Stimulated activated CD8-positive, alpha-beta memory T cell treated with anti-CD3 and anti-CD28 coated beads, Interleukin-4, amount 100 ng/mL, for 4 hours (primary cell): ENCODE results near the gene CACNA2D2.

Source experiments
- DNase-seq, 2 donors: peaks; one replicate each; pipeline ENCODE4 v3.0.0-alpha.2; 2020; ENCODE audit warnings: low read depth in 2 of 2, low spot score in 1 of 2

Gene CACNA2D2

DNA sequence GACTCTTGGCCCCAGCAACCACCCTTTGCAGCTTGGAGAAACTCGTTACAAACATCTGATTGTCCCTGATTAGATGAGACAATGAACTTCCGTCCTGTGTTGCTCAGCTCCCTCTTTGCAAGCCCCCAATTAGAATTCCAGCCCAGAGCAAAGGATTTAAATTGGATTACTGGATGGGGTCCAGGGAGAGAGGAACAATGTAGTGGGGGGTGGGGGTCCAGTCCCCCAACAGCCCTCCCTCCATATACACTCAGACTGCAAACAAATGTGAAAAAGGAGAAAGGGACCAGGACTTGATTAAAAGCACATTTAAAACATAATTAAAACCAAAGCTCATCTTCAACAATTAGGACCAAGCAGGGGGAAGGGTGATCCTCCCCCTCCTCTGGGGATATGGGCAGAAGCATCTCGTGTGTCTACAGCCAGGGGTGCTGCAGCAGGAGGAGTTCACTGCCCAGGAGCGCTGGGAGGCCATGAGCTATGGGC, 72.4 kb downstream of the CACNA2D2 start:
- no peak for DNase-seq

DNA sequence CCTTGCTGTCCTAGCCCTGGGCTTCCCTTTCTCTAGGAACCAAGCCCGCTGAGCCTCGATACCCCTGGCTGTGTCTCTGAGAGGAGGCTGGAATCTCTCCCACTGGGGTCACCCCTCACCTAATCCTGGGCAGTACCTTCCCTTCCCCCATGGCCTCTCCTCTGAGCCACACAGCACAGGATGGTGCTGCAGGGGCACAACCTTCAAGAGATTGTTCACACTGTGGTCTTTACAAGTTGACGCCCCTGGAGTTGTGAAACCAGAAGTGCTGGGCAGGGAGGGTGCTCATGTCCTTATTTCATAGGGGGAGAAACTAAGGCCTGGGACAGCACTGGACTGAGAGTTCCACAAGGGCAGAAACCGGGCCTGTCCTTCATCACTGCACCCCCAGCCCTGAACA, 73.2 kb downstream of the CACNA2D2 start:
- DNase-seq: peak in 1 of 2 donors; percentile 7

DNA sequence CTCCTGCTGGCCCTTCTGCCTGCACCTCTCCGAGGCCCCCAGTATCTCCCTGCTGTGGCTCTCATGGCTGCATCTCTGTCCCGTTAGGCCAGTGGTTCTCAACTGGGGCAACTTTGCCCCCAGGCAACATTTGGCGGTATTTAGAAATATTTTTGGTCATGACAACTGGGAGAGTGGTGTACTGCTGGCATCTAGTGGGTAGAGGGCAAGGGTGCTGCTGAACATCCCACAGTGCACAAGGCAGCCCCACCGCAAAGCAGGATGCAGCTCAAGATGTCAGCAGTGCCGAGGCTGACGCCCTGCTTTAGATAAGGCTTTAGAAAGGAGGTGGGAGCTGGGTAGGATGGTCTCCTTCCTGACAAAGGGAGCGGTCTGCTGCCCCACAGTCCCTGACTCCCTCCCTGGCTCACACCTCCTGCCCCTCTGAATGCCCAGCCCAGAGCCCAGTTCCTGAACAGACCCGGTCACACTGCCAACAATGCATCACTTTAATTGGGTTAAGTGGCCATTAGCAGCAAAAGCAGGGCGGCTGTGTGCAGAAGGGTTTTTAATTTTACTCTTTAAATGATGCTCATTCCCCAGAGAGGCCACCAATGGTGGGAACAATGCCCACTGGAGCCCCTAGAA, 75.3 kb downstream of the CACNA2D2 start:
- no peak for DNase-seq

DNA sequence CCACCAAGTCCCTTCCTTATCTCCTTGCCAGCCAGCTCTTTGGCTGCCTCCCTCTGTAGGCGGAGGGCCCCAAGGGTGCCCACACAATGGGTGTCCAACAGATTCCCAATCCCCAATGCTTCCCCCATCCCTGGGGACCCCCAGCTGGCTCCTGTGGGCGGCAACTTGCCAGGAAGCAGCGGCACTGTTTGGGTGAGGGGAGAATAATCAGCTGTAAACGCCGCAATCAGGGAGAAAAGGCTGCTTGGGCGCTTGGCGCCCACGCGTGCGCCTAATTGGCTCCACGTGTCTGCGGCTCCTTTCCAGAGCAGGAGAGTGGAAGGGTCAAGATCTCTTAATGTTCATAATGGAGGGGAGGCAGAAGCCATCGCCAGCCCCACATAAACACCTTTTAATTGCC, 76.2 kb downstream of the CACNA2D2 start:
- DNase-seq: no peak

DNA sequence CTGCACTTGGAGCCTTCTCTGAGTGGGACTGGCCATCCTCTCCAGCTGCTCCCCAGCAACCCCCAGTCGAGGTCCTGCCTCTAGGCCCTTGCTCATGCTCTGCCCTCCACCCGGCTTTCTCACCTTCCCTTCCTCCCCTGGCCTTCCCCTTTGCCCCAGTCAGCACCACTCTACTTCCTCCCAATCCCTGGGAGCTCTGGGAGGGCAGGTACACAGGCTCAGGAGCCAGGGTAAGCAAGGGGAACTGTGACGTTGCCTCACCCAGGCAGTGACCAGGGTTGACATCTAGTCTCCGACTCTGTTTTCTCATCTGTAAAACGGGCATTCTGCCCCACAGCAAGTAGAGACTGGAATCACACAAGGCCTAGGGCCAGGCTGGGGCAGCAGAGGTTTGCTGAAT, 77.5 kb downstream of the CACNA2D2 start:
- no peak for DNase-seq

DNA sequence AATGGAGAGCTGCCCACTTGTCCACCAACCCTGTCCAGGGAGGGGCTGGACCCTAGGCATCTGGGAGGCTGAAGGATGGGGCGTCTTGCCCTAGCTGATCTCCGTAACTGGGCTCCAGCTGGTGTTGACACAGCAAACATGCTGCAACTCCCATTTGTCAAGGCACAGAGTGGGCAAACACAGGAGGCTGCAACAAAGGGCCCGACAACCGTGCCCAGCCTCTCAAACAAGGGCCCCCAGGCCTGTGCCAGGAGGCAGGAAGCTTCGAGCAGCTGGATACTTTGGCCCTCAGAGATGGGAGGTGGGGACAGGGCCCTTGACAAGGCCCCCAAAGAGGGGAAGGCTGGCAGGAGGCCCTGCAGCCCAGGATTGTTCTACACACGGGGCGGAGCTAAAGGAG, 79.9 kb downstream of the CACNA2D2 start:
- no peak for DNase-seq

DNA sequence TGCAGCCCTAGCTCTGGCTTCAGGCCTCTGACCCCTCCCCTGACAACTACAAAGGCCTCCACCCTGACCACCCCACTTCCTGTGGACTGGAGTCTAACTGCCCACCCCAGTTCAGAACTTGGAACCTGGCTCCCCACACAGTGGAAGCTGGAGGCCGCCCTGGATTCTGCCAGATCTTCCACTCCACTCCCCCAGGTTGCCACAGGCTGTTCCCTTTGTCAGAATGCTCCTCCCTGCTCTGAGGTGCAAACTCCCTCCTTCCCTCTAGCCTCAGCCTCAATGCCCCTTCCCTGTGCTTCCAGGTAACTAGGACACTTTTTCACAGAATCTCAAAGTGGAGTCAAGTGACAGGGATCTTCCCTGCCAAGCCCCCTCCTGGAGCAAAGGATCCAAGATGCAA, 81.3 kb downstream of the CACNA2D2 start:
- DNase-seq: no peak

DNA sequence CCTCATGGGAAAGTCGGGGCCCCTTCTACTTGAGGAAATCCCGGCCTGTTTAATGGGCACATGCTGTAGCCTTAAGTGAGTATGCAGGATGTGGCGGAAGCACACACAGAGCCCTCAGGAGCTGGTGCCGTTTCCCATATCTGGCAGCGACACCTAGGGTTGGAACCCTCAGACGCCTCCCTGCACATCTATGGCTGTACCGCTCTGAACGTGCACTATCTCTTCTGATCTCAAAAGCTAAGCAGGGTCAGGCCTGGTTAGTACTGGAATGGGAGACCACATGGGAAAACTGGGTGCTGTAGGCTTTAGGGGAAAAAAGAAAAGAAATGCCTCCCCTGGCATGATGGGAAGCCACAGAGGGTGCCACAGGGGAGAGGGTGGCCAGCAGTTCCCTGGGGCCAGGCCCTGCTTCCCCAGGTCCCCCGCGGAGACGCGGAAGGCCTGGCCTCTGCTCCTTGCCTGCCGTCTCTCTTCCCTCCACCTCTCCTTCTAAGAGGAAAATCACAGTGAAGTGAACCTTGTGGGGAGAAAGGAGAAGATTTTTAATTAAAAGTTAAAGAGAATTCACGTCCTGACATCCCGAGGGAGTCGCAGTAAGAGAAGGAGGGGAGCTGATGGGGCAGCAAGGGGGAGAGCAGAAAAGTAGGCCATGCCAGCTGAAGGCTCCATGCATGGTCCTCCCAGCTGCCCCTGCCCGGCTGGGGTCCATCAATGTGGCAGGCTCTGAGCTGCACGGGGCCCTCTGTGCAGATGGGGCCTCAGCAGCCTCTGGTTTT, 83.7 kb downstream of the CACNA2D2 start:
- no peak for DNase-seq

DNA sequence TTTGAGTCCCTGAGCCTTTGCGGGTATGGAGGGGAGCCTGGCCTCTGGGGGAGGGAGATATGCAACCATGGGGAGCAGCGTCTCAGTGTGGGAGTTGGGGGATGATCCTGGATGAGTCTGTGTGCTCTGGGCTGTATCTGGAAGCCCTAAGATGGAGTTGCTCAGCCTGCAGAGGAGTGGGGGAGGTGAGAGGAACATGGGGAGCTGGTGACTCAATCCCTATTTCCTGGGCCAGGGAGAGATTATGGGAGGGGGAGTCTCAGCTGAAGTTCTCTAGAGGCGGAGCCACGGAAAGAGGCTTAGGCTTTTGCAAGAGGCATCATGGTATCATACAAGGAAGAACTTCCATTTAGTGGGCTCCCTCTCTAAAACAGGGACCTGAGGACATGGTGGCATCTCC, 84.6 kb downstream of the CACNA2D2 start:
- DNase-seq: no peak

DNA sequence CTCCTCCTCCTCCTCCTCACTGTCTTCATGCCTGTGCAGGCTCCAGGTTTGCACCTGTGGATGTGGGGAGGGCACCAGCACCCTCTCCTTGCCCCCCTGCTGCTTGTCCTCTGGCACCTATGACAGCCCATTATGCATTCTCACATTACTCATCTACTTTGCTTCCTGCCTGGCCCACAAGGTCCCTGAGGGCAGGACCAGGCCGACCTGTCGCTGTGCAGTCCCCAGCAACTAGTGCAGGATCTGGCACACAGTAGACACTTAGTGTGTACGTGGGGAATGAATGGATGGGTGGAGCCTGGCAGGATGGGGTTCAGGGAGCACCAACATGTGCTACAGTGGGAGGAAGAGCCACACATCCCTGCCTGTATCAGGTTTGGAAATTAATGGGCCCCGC, 85.8 kb downstream of the CACNA2D2 start:
- DNase-seq: no peak

DNA sequence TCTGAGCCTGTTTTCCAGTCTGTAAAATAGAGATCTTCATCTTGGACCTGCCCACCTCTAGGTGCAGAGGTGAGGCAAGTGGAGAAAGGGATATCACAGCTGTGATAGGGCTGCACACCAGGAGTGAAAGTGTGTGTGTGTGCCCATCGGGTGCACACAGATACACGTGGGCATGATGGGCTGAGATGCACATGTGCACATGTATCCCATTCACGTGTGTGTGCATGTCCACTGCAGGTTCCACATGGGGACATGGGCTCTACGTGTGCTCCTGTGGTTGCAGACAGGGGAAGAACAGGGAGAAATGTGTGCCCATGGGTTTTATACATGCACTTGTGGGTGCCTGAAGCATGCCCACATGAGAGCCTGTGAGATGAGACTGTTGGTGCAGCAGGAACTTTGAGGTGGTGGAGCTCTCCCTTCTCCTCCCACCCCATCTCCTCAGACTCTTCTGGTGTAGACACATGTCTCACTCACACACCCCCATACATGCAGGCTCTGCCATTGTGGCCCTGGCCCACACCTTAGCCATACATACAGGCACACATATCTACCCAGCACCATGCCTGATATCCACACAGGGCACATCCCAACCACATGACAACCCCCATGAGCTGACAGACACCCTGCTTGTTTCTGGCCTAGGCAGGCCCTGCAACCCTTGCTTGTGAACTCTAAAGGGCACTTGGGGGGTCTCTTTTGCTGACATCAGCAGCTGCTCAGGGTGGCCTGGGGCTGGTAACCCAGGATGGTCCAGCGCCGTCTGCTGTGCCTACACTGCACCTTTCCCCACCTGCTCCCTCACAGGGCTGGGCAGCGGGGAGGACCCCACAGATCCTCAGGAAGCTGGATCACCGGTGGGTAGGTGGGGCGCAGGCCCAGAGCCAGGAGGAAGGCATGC, 86.4 kb downstream of the CACNA2D2 start:
- no peak for DNase-seq

DNA sequence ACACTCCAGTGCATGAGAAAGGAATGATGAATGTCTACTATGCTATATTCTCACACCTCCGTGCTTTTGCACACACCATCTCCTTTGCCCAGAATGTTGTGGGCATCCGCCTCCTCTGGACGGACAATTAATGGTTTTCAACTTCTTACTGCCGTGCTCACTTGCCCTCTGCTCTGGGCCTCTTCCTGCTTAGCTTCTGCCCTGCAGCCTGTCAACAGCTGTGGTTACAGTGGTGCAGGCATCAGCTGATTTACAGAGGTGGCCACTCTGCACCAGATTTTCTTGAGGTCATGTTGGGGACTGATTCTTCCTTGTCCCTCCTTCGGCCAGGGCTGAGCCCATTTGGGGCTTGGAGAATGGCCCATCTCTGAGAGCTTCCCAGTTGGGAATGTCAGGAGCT, 87.6 kb downstream of the CACNA2D2 start:
- DNase-seq: no peak

DNA sequence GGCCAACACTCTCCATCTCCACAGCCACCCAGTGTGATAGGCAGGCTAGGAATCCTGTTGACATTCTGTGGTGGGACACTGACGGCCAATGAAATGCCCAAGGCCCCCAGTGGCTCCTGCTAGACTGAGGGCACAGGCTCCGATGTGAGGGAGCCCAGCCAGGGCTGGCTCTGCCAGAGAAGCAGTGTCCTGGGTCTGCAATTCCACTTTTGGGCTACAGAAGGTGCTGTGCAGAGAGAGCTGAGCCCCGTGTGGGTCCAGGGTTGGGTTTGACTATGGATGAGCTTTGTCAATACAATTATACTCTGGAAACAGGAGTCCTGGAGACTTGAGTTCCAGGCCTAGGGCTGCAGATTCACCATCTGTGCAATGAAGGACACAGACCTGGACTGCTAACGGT, 88.4 kb downstream of the CACNA2D2 start:
- DNase-seq: no peak

DNA sequence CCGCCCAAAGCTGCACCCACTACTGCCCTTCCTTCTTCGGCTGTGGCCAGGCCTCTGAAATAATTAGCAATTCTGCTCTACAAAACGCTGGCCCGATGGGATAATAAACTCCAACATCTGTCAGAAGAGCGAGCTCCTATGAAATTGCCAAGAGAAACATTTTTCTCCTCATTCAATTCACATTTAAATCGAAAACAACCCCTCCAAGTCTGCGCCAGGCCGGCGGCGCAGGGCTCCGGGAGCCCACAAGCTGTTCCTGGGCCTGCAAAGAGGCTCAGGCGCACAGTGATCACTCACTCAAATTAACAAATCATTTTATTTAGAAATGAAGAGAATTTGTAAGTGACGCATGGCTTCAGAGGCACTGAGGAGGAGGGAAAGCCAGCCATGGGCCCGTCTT, 88.8 kb downstream of the CACNA2D2 start:
- DNase-seq: no peak

DNA sequence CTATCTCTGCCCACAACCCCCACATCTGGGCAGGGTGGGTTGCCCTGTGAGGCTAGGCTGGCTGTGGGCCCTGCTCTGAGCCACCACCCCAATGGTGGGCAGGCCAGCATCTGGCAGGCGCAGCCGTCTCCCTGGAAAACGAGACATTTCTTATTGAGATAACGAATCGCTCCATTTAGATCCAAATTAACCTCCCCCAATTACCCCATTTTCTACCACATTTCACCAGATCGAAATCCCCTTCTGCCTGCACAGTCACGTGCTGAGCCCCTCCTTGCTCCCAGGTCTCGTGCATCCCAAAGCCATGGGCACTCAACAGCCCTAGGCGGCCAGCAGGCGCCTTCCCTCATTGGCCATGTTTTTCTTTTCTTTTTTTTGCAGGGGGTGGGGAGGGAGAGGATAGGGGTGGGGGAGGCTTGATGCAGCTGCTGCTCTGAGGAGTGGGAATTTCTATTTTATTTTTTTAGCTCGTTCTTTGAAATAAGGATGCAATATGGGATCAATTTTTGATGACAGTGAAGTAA, 91.1 kb downstream of the CACNA2D2 start:
- no peak for DNase-seq

DNA sequence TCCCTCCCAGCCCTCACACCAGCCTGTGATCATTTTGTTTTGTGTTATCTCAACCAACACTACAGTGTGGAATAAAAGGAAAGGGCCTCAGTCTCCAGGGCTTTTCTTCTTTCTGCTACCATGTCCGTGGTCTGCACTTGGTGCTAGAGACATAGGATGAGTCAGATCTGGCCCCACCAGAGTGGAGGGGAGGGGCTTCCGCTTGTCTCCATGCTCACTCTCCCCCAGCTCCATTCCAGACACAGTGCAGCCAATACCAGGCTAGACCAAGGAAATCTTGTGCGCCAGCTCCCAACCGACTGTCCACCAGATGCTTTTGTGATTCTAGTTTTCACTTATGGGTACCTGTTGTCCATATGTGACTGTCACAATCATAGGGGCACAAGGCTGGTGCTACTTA, 92.2 kb downstream of the CACNA2D2 start:
- no peak for DNase-seq

DNA sequence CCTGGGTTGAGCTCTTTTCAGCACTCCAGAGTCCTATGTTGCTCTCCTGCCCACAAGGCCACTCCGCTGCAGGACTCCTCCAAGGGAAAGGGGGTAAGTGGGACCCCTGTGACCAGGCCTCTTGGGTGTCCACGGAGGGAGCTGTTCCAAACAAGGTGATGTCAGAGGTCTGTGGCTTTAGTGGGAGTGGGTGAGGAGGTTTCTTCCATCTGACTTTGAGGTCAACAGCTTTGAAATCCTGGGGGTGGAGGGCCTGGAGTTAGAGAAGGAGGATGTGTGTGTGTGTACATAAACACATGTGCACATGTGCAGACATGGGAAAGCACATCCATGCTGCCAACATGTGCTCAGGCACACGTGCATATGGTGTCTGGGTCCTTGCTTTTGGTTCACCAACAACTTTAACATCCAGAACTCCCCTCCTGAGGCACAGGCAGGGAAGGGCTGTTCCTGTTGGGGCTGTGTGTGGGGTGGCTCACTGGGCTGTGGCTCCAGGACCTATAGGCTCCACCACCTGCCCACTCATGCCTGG, 92.8 kb downstream of the CACNA2D2 start:
- DNase-seq: no peak

DNA sequence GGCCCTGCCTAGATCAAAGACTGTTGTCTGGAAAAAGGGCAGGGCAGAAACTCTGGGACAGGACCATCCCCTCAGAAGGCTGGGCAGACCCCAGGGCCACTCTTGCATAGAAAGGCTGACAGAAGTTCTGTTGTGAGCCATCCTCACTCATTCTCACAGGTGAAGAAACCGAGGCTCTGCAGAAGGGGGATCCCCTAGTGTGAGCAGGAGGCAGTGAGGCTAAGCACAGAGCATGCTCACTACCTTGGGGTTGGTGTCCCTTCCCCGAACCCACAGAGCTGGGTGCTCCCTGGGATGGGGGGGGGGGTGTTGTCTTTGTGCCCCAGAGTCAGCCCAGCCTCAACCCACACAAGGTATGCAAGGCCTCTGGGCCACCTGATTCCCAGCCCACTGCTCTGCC, 93.2 kb downstream of the CACNA2D2 start:
- no peak for DNase-seq

DNA sequence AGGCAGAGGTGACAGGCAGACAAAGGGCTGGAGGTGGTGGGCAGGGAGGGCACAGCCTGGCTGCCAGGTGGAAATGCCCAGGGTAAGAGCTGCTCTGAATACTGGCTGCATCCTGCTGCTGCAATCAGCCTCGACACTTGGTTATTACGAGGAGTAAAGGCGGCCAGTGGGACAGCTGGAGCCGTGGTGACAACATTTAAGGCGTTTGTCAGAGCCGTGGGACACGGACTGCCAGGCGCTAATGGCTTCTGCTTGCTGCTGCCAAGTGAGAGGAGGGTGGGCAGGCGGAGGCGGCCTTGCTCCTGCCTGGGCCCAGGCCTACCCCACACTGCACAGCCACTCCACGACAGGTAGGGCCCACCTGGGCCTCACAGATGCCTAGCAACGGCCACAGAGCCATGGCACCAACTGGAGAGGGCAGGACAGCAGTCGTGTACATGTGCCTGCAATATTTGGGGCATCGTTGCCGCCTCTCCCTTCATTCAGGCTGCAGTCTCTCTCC, 94.9 kb downstream of the CACNA2D2 start:
- DNase-seq: no peak

DNA sequence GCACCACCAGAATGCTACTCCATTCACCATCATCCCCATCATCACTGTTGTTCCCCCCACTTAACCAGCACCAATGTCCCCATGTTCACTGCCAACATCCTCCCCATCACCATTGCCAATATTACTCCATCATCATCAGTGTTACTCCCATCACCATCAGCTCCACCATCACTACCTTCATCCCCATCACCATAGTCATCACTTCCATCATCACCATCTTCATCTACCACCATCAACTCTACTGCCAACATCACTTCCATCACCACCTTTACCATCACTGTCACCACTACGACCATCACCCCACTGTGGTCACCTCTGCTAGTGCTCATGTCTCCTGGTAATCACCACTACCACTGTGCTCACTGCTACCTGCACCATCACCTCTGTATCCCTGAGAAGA, 96.9 kb downstream of the CACNA2D2 start:
- DNase-seq: no peak

DNA sequence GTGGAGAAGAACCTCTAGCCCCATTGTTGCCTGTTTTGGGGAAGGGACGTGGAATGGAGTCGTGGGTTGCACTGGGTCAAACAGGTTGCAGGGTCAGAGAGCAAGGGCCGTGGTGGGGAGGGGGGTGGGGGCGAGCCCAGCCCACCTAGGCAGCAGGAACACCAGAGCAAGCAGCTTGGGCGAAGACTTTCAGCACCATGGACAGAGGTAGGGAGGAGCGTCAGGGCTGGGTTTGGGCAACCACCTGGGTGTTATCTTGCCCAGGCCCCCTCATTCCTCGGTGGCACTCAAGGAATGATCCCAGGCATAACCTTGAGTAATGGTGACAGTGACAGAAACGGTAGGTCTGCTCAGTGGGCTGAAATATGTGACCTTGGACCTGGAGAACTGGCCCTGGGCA, 98.2 kb downstream of the CACNA2D2 start:
- no peak for DNase-seq
